BJ (cell line): Measurements from ENCODE around the gene KCTD10. TPM values are rescaled to one million over a fixed set of nuclear protein-coding genes. Genes with fewer than 3 reads are reported as not detected.

Experiments
- CTCF ChIA-PET: fragments of 350-600 bp; formaldehyde crosslinking; extraction: SDS; loops from one replicate; lab custom pipeline; 2021; ENCODE audit warnings: antibody characterized with exemption, inconsistent platforms; lab: Yijun Ruan, JAX
- POLR2A ChIA-PET: fragments of 300-600 bp; sonication (Branson Sonifier 250); formaldehyde crosslinking; extraction: SDS; loops from one replicate; lab custom pipeline; 2021; ENCODE audit warnings: antibody characterized with exemption; lab: Charles Lee
- DNase-seq: peaks from one replicate; pipeline ENCODE4 v3.0.0-alpha.2; 2011; ENCODE audit warnings: low read depth
- H3K27me3 ChIP-seq: 2 replicates; pipeline ENCODE4 v1.6.0; 2011; ENCODE audit warnings: low read length; ENCODE audit not compliant: control insufficient read depth, insufficient read depth
- H3K36me3 ChIP-seq: 2 replicates; pipeline ENCODE4 v1.5.1; 2011; ENCODE audit warnings: low read length; ENCODE audit not compliant: control insufficient read depth, insufficient read depth
- H3K4me3 ChIP-seq: 2 replicates; pipeline ENCODE4 v1.5.1; 2011; ENCODE audit warnings: low read depth, mild to moderate bottlenecking, control low read depth, low read length
- polyA plus RNA-seq: library from polyadenylated mRNA; depleted of rRNA; stranded (reverse); fragments of >200 nt; gene quantifications from 2 replicates; pipeline ENCODE4 v1.2.3, GENCODE V29; 2011
- TF ChIP-seq, protein P1 (sequence below): IDR thresholded peaks from 2 replicates; pipeline ENCODE4 v1.5.1; 2011; ENCODE audit warnings: low read depth, mild to moderate bottlenecking, control low read depth, inconsistent platforms, low read length, moderate library complexity; ENCODE audit not compliant: insufficient read depth

Gene KCTD10
- polyA plus RNA-seq, 1 experiment, result 172 TPM

DNA sequence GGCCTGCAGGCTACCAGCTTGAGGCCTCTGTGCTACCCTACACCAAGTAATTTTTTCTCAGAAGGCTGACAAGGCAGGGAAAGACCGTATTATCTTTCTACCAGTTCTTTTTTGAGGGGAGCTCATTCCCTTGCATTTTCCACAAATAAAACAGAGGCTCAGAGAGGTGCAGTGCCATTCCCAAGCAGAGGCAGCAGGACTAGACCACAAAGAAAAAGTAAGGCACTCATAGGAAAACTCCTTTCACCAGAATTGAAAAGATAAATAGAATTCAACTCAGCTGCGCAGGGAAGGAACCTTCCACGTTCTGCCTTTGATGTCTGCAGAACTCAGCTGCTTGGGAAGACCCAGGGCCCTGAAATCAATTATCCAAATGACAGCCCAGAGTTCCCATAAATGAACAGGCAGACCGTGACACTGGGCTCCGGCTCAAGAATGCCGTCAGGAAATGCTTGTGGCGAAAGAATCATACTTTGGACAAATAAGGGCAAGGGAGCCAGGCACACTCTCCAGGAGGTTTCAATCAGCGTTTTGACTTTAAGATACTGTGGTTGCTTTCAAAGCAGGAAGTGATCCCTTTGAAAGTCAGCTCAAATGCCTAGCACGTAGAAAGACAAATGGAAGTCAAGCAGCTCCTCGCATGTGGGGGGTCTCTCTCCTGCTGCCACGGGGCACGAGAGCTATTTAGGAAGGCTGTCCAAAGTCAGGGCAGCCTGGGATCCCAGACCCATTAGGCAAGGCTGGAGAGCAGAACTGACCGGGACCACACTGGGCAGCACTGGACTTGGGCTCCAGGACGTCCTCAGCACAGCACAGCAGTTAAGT lies 14.0 kb downstream of the KCTD10 start:
- TF ChIP-seq, protein P1, sequence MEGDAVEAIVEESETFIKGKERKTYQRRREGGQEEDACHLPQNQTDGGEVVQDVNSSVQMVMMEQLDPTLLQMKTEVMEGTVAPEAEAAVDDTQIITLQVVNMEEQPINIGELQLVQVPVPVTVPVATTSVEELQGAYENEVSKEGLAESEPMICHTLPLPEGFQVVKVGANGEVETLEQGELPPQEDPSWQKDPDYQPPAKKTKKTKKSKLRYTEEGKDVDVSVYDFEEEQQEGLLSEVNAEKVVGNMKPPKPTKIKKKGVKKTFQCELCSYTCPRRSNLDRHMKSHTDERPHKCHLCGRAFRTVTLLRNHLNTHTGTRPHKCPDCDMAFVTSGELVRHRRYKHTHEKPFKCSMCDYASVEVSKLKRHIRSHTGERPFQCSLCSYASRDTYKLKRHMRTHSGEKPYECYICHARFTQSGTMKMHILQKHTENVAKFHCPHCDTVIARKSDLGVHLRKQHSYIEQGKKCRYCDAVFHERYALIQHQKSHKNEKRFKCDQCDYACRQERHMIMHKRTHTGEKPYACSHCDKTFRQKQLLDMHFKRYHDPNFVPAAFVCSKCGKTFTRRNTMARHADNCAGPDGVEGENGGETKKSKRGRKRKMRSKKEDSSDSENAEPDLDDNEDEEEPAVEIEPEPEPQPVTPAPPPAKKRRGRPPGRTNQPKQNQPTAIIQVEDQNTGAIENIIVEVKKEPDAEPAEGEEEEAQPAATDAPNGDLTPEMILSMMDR, result no peak
- peak; percentile 95 for DNase-seq
- ChIA-PET CTCF (interaction anchor here (0.9 to 2.3 kb wide), 8 partner anchors 13 to 35 kb away, joined by 3 to 6 read pairs (median 4); no protein-coding TSS in a partner anchor), POLR2A (interaction anchor here (0.7 to 1.9 kb wide), 3 partner anchors 13 to 624 kb away, joined by 3 to 11 read pairs (median 3); no protein-coding TSS in a partner anchor)
- Histone ChIP-seq H3K4me3 (no peak overlapping the region), H3K36me3 (peaks cover 24% of the 10 kb centered on the region), H3K27me3 (no peaks in the 10 kb centered on the region)

DNA sequence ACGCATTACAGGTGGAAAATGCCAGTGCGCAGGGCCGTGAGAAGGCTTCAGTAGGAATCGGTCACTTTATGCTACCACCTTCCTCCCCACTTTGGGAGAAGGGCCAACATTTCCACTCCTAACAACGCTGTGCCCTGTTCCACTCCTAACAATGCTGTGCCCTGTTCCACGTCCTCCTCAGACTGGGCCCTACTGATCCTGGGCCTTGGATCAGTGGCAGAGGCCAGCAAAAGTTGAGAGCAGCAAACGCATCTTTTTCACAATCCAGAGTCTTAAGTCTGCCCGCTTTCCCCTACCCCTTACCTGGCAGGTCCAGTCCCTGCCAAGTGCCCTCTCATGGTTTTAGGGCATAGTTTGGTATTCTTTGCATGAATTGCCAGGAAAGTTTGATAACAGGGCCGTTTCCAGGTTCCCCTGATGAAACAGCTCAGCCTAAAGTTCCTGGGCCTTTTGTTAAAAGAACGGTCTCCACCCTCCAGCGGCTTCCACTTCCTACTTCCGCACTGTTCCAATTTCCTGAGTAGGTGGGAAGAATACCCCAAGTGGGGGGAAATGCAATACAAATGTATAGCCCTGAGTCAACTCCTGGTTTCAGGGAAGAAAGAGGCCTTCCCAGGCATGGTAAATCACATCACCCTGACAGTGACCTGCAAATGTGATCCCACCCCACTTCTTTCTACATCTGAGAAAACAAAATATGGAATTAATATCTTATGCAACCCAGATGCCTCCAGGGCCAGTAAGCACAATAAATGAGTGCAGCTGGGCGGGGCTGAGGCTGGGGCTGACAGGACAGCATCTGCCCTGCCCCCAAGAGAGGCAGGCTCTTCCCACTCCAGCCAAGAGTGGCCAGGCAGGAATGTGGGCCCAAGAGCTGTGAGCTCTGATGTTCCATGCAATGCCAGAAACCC lies 15.0 kb downstream of the KCTD10 start:
- Histone ChIP-seq H3K27me3 (no peaks in the 10 kb centered on the region), H3K36me3 (peaks cover 26% of the 10 kb centered on the region), H3K4me3 (no peak overlapping the region)
- ChIA-PET POLR2A (interaction anchor here (0.9 to 1.9 kb wide), 3 partner anchors 8 to 623 kb away, joined by 3 to 11 read pairs (median 3); no protein-coding TSS in a partner anchor), CTCF (interaction anchor here (0.7 to 2.3 kb wide), 10 partner anchors 10 to 442 kb away, joined by 3 to 6 read pairs (median 4); partner anchors contain the start of genes KCTD10 and UBE3B)
- DNase-seq, result peak; percentile 98
- TF ChIP-seq, protein P1, result no peak

DNA sequence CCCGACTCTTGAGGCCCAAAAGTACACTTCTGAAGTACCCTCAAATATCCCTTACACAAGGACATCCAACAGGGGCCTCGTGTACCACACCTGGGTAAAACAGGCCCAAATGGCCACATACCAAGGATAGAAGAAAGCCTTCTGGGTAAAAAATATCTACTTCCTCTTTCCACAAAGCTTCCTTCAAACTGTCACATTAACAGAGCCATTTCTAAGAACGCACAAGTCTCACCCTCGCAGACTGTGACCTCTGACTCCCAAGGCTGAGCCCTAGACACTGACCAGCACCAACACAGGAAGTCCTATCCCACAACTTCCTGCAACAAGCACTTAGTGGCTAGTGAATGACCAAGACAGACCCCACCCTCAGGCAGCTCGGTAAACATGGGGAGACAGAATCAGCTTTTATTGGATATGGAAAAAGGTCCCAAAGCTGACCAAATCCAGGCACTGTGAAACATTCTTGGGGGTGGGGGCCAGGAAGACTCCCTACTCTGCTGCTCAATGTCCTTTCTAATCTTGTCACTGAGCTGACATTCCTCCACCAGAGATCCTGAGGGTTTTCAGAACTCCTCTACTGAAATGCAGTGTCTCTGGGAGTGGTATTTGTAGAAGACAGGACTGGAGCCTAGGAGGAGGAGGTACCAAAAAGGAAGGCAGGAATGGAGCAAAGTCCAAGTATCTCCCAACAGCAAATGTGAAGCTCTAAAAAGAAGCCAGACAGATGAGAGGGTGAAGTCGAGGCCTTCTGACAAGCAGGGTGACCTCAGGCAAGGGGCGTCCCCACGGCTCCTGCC lies 15.9 kb downstream of the KCTD10 start:
- TF ChIP-seq, protein P1, result no peak
- ChIA-PET POLR2A (interaction anchor here (0.5 to 1.0 kb wide), 2 partner anchors 8 to 970 kb away, joined by 3 to 11 read pairs; no protein-coding TSS in a partner anchor), CTCF (interaction anchor here (0.5 to 1.6 kb wide), 6 partner anchors 9 to 443 kb away, joined by 3 to 5 read pairs (median 4); partner anchors contain the start of genes KCTD10 and UBE3B)
- Histone ChIP-seq H3K4me3 (no peak overlapping the region), H3K36me3 (peaks cover 25% of the 10 kb centered on the region), H3K27me3 (no peaks in the 10 kb centered on the region)
- no peak for DNase-seq

DNA sequence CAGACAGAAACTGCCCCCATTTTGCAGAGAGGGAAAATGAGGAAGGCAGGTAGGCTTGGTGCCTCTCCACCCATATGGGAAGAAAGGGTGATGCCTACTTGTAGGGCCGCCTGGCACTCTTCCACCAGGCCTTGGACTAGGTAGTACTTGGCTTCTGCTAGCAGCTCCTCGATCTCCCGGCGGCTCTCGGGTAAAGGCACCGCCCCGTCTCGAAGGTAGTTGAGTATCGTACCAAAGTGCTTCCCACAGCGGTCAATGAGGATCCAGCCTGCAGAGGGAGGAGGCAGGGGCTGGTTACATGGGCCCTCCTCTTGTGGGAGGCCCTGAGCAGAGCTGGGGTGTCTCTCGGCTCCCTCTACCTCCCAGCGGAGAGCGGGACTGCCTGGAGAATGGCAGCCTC lies 16.6 kb downstream of the KCTD10 start:
- TF ChIP-seq, protein P1, result no peak
- Histone ChIP-seq H3K36me3 (peaks cover 28% of the 10 kb centered on the region), H3K4me3 (no peak overlapping the region), H3K27me3 (no peaks in the 10 kb centered on the region)
- CTCF ChIA-PET, result no interaction called here
- DNase-seq, result no peak
- POLR2A ChIA-PET, result interaction anchor here (0.5 kb wide), 1 partner anchor 971 kb away, joined by 11 read pairs; no protein-coding TSS in a partner anchor
